Left lung (tissue), 10 donors: ENCODE measurements around the gene JMJD1C. TPM values are rescaled to one million over a fixed set of nuclear protein-coding genes. Genes with fewer than 3 reads are reported as not detected.
A peak's percentile ranks its signal among the peaks of the same experiment; 100 is the strongest.
"Not testable (repeated sequence)": the region's sequence is repeated elsewhere in the genome, so short reads cannot be mapped to it uniquely, and the experiment has no call there.

Source experiments
- ATAC-seq: fragments of 200-7000 bp; cut with Tn5 transposase; one replicate; pipeline ENCODE4 v1.9.1; 2020; ENCODE audit warnings: moderate library complexity
- DNase-seq, 4 donors: peaks; one replicate each; pipeline ENCODE4 v3.0.0-alpha.2; 2013 to 2020
- H3K27ac ChIP-seq, 2 donors: fragments of 200-600 bp; sonication (generic) in 1 of 2; one replicate each; pipeline versions ENCODE4 v1.5.0 to v1.8.0; 2020 to 2021
- H3K27me3 ChIP-seq, 2 donors: fragments of 200-600 bp; sonication (generic) in 1 of 2; one replicate each; pipeline versions ENCODE4 v1.5.0 to v1.8.0; 2020 to 2021
- H3K36me3 ChIP-seq, 2 donors: fragments of 200-600 bp; sonication (generic) in 1 of 2; one replicate each; pipeline versions ENCODE4 v1.5.0 to v1.8.0; 2020 to 2021
- H3K4me1 ChIP-seq, 2 donors: fragments of 200-600 bp; one replicate each; pipeline ENCODE4 v1.8.0; 2021
- H3K4me3 ChIP-seq, 2 donors: fragments of 200-600 bp; sonication (generic) in 1 of 2; one replicate each; pipeline versions ENCODE4 v1.5.0 to v1.8.0; 2020 to 2021; ENCODE audit warnings: mild to moderate bottlenecking in 1 of 2
- H3K9me3 ChIP-seq, 2 donors: fragments of 200-600 bp; sonication (generic) in 1 of 2; one replicate each; pipeline versions ENCODE4 v1.5.0 to v1.8.0; 2020 to 2021
- CTCF ChIP-seq, 2 donors: fragments of 200-600 bp; sonication (generic) in 1 of 2; IDR thresholded peaks; one replicate each; pipeline versions ENCODE4 v1.5.0 to v1.8.0; 2021; ENCODE audit warnings: antibody characterized with exemption in 2 of 2
- intact Hi-C, 2 donors: fragments of 100-400 bp; cut with DNase I; formaldehyde crosslinking; loops; one replicate each; pipeline versions ENCODE4 v1.11.2 to v1.14.2; 2022
- polyA plus RNA-seq, 6 donors: library from polyadenylated mRNA; unstranded; fragments of 120-200 nt; gene quantifications; one replicate each; pipeline ENCODE4 v1.2.1, GENCODE V29; 2013; ENCODE audit not compliant: insufficient read length in 6 of 6
- total RNA-seq, 2 donors: library from RNA; stranded (reverse); fragmentation: NEBNext Ultra II Directional; extraction: Animal tissue kit (Norgen Biotek cat#: 25700); gene quantifications; one replicate each; pipeline ENCODE4 v1.2.1, GENCODE V29; 2021
- donor health status: DM: no; HTN: yes; CAD: no.
- donor health status: DM: no; HTN: no; CAD: no.

JMJD1C gene
- total and polyA plus RNA-seq, 8 donors, result 68.0 to 130 (median 98.6) TPM

GRCh38 chr10:63348245-63348850 is 117.4 kb downstream of the JMJD1C start:
- Histone ChIP-seq H3K4me3 (no peak overlapping the region), H3K27ac (no peak overlapping the region), H3K27me3 (no peaks in the 10 kb centered on the region), H3K9me3 (no peaks in the 10 kb centered on the region), H3K36me3 (no peaks in the 10 kb centered on the region), H3K4me1 (no peaks in the 10 kb centered on the region)
- intact Hi-C loops, result no loop called here
- DNase-seq (no peak), ATAC-seq (no peak)
- TF ChIP-seq CTCF (IDR thresholded peaks at IDR 0.05), result no peak

GRCh38 chr10:63346015-63346441 is 119.7 kb downstream of the JMJD1C start:
- no peaks in the 10 kb centered on the region for H3K36me3 ChIP-seq
- no peaks in the 10 kb centered on the region for H3K27me3 ChIP-seq
- TF ChIP-seq CTCF (IDR thresholded peaks at IDR 0.05), result no peak
- H3K27ac ChIP-seq, result no peak overlapping the region
- no peak overlapping the region for H3K4me3 ChIP-seq
- ATAC-seq (peak; percentile 14), DNase-seq (no peak)
- no peaks in the 10 kb centered on the region for H3K4me1 ChIP-seq
- H3K9me3 ChIP-seq, result no peaks in the 10 kb centered on the region
- intact Hi-C loops, result no loop called here

GRCh38 chr10:63344269-63344668 is 121.5 kb downstream of the JMJD1C start:
- DNase-seq, result no peak
- intact Hi-C loops, result no loop called here
- H3K9me3 ChIP-seq, result no peaks in the 10 kb centered on the region
- ATAC-seq, result no peak
- no peak for TF ChIP-seq CTCF (IDR thresholded peaks at IDR 0.05)
- no peaks in the 10 kb centered on the region for H3K4me1 ChIP-seq
- no peaks in the 10 kb centered on the region for H3K27me3 ChIP-seq
- H3K27ac ChIP-seq, result no peak overlapping the region
- no peak overlapping the region for H3K4me3 ChIP-seq
- no peaks in the 10 kb centered on the region for H3K36me3 ChIP-seq

GRCh38 chr10:63343476-63343875 is 122.3 kb downstream of the JMJD1C start:
- Histone ChIP-seq H3K27ac (no peak overlapping the region), H3K4me1 (no peaks in the 10 kb centered on the region), H3K27me3 (no peaks in the 10 kb centered on the region), H3K4me3 (no peak overlapping the region), H3K36me3 (no peaks in the 10 kb centered on the region), H3K9me3 (no peaks in the 10 kb centered on the region)
- DNase-seq (no peak), ATAC-seq (no peak)
- intact Hi-C loops, result no loop called here
- TF ChIP-seq CTCF (IDR thresholded peaks at IDR 0.05), result no peak

GRCh38 chr10:63339640-63340039 is 126.1 kb downstream of the JMJD1C start:
- H3K27ac ChIP-seq, ATAC-seq, H3K4me1 ChIP-seq, H3K9me3 ChIP-seq, intact Hi-C loops, DNase-seq, H3K4me3 ChIP-seq, H3K36me3 ChIP-seq, H3K27me3 ChIP-seq: not testable (repeated sequence)
